ENCODE measurements around the gene TXNDC12.

The TXNDC12 gene

GRCh38 chr1:52056937-52057231 is 1.9 kb upstream of the TXNDC12 start:
- POLR2A ChIA-PET: interaction anchor here (0.5 to 3.1 kb wide), 8 partner anchors 15 to 332 kb away, joined by 3 to 30 read pairs (median 5); partner anchors contain the start of genes CC2D1B and KTI12
- CTCF ChIA-PET: no interaction called here

More at GRCh38 chr1:52056937-52057231, 1.9 kb upstream of the TXNDC12 start:
- no peaks in the 10 kb centered on the region for H3K9me3 ChIP-seq (ENCODE audit: control insufficient read depth, insufficient read depth, low read depth, low read length)
- H3K36me3 ChIP-seq (ENCODE audit: control insufficient read depth in 2 of 2, insufficient read depth in 1 of 2, low read length in 2 of 2): peaks cover 12 to 33% of the 10 kb centered on the region in 2 experiments
- H3K4me3 ChIP-seq (ENCODE audit: low read depth, low read length): peak overlapping the region; percentile 91
- TF ChIP-seq SALL2 (tag by site-specific recombination; IDR thresholded peaks at IDR 0.05; ENCODE audit: borderline replicate concordance) (no peak), ZNF335 (tag by site-specific recombination; conservative IDR thresholded peaks at IDR 0.05) (no peak), ZNF488 (tag by site-specific recombination; IDR thresholded peaks at IDR 0.05) (no peak), ZNF544 (tag by site-specific recombination; IDR thresholded peaks at IDR 0.05) (no peak), ZNF426 (tag by site-specific recombination; IDR thresholded peaks at IDR 0.05) (no peak), GLI2 (tag by site-specific recombination; IDR thresholded peaks at IDR 0.05; ENCODE audit: borderline replicate concordance, low read depth) (no peak), ZNF843 (tag by site-specific recombination; IDR thresholded peaks at IDR 0.05) (no peak), ZNF518A (tag by site-specific recombination; conservative IDR thresholded peaks at IDR 0.05; ENCODE audit: low read depth) (no peak), ZNF707 (tag by site-specific recombination; IDR thresholded peaks at IDR 0.05) (no peak), ZBTB17 (tag by site-specific recombination; IDR thresholded peaks at IDR 0.05) (no peak), ZNF777 (tag by site-specific recombination; IDR thresholded peaks at IDR 0.05; ENCODE audit: borderline replicate concordance) (no peak), ZNF19 (tag by site-specific recombination; IDR thresholded peaks at IDR 0.05; ENCODE audit: low read depth) (no peak), ZNF133 (tag by site-specific recombination; IDR thresholded peaks at IDR 0.05) (no peak), ZNF146 (tag by site-specific recombination; IDR thresholded peaks at IDR 0.05) (no peak), ZNF202 (tag by site-specific recombination; IDR thresholded peaks at IDR 0.05; ENCODE audit: borderline replicate concordance) (no peak), ZNF214 (tag by site-specific recombination; IDR thresholded peaks at IDR 0.05; ENCODE audit: borderline replicate concordance) (no peak), ZSCAN30 (tag by site-specific recombination; IDR thresholded peaks at IDR 0.05) (no peak), ZSCAN4 (tag by site-specific recombination; IDR thresholded peaks at IDR 0.05) (no peak), ZNF571 (tag by site-specific recombination; IDR thresholded peaks at IDR 0.05) (no peak), ZNF391 (tag by site-specific recombination; IDR thresholded peaks at IDR 0.05; ENCODE audit: borderline replicate concordance, low read depth) (no peak)
- peaks cover 11% of the 10 kb centered on the region; the same call in 1 of the 2 replicates for H3K4me1 ChIP-seq (ENCODE audit: control insufficient read depth, insufficient read depth, low read length)
- H3K27ac ChIP-seq (ENCODE audit: extremely low read depth, low read depth, low read length): peak overlapping the region; percentile 83; the same call in 1 of the 2 replicates
